GM21367 (cell line): ENCODE results near the gene NOTUM.

Experiments
- ATAC-seq: cut with Tn5 transposase; IDR thresholded peaks from one replicate; pipeline ENCODE4 v1.9.1; 2021; ENCODE audit not compliant: unreplicated experiment

The NOTUM gene

DNA sequence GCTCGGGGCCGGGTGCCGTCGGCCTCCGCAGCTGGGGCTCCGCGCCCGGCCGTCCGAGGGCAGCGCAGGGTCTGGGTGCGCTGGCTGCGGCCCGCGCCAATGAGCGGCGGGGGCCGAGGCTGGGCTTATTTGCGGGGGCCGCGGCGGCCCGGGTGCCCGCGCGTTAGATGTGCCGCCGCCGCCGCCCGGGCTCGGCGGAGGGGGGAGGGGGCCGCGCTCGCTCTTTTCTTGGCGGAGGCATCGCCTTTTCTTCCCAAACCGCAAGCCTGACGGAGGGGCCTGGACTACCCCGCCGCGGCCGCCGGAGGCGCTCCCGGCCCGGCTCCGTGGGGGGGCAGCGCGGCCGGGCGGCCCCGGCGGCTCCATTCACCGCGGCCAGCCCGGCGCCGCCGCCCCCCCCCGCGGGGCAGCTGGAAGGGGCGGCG lies at the start of gene NOTUM:
Gene NOTUM (minus strand): TSS at position 101 of the 425 bp plus-strand sequence. CDS start 278 bp downstream, outside the sequence.
- no peak for ATAC-seq

DNA sequence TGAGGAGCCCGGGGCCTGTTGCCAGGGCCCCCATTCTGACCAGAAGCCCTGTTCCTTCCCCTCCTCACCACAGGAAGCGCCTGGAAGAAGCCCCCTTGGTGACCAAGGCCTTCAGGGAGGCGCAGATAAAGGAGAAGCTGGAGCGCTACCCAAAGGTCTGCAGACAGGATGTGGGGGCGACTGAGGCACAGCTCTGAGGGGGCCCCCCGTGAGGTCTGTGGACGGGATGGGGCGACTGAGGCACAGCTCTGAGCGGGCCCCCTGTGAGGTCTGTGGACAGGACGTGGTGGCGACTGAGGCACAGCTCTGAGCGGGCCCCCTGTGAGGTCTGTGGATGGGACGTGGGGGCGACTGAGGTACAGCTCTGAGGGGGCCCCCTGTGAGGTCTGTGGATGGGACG lies 48.4 kb upstream of the NOTUM start:
- ATAC-seq, result no peak

DNA sequence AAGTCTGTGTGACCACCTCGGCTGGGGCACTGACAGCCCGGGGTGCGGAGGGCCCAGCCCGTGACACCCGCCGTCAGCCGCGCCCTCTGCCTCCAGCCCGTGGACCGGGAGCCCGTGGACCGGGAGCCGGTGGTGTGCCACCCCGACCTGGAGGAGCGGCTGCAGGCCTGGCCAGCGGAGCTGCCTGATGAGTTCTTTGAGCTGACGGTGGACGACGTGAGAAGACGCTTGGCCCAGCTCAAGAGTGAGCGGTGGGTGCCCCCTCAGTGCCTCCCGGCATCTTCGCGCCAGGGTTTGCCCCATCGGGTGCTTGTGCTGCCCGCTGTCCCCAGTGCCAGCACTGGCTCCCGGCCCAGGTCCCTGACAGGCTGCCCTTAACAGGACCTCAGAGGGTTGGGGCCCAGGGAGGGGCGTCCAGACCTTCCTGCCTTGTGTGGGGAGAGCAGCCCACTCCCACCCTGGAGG lies 48.0 kb upstream of the NOTUM start:
- no peak for ATAC-seq

DNA sequence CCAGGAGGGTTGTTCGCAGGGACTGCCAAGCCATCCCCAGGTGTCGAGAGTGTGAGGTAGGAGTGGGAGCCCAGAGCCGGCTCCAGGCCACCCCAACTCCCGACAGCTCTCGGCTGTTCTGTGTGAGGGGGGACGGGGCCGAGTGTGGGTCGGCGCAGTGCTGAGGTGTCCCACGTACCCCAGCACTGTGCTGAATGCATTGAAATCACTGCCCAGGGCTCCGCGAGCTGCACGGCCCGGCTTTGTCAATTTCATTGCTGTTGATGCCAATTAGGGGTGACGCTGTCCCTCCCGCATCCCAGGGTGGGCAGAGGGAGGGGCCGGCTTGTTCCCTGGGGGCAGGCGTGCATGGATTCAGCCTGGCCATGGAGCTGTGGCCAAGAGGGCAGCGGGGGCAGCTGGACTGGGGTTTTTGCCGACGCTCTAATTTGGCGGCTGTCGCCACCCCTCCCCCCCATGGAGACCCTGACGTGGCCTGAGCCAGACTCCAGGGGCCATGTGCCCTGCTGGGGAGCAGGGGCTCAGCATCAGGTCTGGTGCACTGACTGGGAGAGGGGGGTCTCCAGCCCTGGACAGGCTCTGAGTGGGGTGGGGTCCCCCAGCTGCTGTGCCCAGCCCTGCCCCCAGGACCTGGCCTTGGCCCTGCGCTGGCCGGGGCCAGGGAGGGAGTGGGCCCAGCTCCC lies 47.4 kb upstream of the NOTUM start:
- ATAC-seq, result no peak

DNA sequence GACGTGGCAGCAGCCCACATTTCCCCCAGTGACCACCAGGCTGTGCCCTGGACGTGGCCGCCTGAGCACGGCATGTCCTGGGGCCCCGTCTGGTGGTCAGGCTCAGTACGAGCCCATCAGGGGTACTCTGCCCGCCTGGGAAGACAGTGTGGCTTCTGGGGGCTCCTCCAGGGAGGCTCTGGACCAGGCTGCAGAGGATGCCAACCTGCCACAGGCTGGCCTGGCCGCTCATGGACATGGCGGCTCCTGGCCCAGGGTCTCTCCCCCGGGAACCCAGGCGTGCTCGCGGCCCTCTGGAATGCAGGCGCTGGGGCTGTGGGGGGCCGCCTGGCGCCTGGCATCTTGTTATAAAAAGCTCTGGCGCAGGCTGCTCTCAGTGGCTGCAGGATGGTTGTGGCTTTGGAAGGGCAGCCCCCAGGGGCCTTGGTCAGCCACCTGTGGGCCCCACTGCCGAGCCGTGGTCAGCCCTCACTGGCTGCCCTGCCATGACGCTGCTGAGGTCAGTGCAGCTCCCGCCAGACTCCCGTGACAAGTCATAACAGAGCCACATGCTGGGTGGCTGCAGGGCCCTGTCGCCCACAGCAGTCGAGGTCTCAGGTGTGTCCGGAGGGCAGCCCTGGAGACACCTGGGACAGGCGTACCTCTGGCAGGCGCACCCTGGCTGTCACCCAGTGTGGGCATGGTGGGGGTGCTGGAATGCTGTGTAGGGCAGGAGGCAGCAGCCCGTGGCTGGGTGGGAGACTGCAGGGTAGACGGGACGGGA lies 46.7 kb upstream of the NOTUM start:
- no peak for ATAC-seq

DNA sequence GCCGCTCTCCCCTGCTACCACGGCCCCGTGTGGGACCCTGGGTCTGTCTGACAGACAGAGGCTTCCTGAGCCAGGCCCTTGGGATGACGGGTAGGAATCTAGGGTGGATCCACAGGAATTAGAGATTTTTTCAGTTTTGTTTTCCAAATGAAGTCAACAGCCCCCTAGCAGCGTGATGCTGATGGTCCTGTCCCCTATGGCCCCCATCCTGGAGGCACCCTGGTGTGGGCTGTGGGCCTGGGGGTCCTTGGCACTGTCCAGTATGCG lies 46.2 kb upstream of the NOTUM start:
- ATAC-seq, result no peak

DNA sequence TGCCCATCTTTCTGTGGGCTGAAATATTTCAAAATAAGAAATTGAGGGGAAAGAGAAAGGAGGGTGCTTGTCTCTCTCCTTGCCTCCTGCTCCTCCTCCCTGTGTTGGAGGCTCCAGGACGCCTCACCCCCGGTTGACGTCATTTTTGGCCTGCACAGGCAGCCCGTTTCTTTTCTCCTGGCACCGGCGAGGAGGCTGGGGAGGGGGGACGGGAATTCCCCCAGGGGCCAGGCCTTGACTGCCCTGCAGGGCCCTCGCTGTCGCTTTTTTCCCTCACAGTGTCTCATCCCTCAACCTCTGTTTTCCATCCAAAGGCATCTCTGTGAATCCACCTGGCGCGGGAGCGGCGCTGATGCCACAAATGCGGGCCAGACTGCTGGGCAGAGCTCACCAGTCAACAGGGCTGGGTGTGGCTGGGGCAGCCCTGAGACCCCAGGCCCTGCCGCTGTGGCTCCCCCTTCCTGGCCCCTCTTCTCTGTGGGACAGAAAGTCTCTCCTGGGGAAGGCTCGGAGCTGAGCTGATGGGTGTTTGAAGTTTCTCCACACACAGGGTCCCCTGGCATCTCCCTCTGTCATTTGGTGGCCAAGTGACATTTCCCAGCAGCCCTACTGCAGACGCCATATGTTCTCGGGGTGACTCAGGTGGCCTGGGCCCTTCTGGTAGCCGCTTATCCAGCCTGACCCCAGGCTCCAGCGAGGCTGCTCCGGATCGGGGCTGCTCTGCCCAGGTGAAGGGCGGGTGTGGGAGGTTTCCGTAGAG lies 45.7 kb upstream of the NOTUM start:
- ATAC-seq, result no peak

DNA sequence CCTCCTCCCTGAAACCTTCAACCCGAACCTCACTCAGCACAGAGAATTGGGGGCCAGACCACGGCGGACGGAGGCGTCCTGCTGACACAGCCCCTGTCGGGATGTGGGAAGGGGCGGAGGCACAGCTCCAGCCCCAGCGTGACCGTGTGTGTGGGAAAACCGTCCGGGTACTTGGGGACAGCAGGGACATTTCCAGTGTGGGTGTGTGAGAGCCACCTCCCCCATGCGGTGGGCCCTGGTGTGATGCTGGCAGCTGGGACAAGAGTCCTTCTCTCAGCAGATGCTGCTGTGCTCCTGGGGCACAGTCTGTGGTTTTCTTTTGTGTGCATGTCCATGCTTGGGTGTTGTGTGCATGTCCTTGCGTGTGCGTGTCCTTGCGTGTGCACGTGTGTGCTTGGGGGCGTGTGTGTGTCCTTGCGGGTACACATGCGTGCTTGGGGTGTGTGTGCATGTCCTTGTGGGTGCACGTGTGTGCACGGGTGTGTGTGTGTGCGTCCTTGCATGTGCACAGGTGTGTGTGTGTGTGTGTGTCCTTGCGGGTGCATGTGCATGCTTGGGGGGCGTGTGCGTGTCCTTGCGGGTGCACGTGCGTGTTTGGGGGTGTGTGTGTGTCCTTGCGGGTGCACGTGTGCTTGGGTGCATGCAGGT lies 44.8 kb upstream of the NOTUM start:
- ATAC-seq, result no peak

DNA sequence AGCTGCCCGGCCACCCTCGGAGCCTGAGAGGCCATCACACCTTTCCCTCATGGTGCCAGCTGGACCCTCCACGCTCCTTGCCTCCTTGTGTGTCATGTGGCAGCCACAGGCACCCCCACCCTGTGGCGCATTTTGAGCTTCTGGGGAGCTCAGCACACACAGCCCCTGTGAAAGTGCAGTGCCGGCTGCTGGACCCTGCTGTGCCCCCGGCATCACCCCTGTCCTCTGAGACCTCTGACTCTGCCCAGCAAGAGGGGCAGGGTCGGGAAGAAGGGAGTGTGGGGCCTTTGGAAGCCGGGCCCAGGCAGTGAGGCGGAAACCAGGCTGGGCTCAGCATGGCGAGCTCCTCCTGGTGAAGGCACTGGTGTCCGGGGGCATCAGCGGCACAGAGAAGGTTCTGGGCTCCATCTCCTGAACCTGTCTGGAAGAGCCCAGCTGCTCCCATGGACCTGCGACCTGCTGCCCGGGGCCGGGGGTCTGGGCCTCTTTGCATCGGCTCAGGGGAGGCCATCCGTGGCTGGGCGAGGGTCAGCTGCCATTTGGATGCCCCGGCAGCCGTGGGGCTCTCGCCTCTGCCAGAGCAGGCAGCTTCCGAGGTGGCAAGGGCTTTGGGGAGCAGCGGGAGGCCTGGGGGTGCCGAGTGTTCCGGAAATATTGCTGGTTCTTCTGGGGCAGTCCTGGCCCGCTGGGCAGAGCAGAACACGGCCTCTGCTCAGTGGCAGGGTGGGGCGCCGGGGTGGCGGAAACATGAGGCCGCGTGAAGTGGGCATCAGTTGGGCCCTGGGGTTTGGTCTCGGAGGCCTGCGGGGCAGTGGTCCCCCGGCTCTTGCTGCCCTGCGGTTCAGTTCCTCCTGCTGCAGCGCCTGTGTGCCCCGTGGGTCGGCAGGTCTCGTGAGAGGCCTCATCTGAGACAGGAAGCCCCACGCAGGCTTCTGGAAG lies 43.8 kb upstream of the NOTUM start:
- no peak for ATAC-seq

DNA sequence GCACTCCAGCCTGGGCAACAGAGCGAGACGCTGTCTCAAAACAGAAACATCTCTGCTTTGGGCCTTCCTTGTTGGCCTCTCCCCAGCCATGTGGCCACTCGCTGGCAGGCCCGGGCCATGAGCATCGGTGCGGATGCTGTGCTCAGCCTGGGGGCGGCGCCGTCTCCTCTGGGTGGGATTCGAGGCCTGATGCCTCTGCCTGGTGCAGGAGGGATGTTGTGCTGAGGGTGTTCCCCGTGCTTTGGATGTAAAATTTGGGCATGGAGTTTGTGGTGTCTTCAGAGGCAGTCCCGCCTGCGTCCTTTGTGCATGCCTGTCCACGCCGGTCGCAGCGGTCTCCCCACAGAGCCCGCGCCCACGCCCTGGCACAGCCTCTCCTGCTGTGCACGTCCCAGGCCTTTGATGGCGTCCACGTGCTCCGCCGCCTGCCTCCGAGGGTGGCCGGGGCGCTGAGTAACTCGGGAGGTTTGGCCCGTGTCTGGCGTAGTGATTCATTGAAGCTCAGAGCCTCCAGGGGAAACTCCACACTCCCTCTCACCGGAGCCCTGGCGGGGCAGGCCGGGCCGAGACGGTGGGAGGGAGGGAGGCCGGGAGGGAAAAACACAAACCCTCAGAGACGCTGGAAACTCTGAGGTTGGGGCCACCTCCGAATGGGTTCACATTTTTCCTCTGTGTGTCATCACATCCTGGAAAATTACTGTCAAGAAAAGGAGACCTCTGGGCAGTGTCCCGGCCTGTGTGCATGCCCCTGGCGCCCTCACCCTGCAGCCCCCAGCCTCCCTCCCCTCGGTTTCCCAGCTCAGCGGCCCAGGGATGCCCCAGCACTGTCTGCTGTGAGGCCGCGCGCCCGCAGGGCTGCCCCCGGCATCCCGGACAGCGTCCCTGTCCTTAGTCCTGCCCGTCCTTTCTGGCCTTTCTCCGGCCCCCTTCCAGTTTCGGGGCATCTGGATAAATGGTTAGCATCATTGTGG lies 42.7 kb upstream of the NOTUM start:
- ATAC-seq, result no peak

DNA sequence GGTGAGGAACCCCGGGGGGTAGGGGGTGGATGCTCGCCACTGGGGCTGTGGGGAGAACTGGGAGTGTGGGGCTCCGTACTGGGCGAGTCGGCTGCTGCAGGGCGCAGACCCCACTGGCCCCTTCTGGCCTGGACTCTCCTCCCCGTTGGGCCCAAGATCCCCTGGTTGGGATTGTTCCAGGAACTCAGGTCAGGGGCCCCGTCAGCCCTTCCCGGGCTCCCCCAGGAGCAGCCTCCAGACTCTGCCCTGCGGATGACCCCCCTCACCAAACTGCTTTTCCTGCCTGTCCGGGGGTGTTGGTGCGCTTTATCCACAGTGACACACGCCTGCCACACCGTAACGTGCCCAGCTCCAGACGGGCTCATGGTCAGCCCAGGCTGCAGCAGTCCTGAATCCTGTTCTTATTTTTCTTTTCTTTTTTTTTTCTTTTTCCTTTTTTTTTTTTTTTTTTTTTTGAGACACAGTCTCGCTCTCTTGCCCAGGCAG lies 40.6 kb upstream of the NOTUM start:
- no peak for ATAC-seq

DNA sequence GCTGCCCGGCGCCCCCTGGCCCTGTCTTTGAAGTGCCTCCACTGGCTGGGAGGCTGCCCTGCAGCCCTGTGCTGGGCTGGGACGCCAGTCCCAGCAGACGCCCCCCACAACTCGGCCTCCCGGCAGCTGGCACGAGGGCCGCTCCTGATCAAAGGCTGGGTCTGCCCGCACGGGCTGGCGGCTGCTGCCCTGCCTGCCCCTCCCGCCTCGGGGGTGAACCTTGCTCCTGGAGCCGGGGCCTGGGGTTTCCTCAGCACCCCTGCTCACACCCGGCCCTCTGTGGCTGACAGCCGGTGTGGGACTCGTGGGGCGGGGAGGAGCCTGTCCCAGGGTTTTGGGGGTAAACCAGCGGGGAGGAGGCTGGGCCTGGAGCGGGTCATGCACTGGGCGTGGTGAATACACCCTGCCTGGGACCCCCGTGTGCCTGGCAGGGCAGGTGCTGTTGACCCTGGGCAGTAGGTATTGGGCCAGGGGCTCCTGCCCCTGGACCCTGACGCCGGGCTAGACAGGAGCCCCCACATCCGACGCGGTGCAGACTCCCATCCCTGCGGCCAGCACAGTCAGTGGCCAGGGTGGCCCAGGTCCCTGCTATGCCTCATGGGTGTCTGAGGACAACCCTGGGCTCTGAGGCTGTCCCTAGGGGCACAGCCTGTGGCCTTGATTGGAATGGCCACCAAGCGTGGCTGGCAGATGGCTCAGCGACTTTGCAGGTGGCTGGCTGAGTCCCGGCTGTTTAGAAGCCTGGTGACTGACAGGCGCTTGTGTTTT lies 40.0 kb upstream of the NOTUM start:
- no peak for ATAC-seq

DNA sequence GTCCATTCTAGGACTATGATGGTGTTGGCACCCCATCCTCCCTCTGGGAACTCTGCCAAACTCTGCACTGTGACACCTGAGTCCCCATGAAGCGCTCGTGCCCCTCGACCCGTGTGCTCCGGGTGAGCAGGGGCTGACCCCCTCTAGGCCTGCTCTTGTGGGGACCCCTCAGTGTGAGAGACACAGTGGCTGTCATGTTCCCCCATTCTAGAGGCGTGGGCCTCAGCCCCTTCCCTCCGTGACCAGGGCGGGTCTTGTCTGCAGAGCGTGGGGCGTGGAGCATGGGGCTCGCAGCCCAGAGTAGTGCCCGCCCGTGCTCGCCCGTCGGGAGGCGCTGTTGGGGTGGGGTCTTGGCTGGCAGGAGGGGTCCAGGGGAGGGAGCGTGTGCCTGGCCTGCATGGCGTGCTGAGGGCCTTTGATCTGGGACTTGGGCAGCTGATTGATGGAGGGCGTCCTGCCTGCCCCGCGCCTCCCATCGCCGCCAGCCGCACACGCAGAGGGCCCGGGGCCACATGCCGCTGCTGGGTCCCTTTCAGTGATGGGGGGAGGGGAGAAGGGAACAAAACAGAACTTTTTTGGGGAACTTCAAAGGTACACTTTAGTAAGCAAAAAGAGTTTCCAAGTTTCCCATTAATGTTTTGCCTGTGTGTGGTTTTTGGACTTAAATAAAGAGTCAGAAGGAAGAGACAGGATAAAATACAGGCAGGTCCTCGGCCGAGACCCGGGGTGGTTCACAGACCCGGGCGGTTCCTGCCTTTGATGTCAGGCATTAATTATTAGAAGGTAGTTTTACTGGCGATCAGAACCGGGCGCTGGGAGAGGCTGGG lies 39.2 kb upstream of the NOTUM start:
- ATAC-seq, result no peak

DNA sequence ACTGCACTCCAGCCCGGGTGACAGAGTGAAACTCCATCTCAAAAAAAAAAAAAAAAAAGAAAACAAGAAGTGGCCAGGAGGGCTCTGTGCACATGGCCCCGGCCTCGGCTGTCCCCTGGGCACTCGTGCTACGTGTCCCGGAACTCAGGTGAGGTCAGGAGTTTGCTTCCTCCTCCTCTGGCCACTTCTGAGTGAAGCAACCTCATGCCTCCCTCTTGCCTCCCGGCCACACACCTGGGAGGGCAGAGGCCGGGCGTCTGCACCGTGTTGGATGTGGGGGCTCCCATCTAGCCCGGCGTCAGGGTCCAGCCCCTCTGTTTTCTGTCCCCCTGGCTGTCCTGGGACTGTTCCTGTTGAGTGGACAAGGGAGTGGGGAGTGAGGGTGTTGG lies 38.6 kb upstream of the NOTUM start:
- no peak for ATAC-seq

DNA sequence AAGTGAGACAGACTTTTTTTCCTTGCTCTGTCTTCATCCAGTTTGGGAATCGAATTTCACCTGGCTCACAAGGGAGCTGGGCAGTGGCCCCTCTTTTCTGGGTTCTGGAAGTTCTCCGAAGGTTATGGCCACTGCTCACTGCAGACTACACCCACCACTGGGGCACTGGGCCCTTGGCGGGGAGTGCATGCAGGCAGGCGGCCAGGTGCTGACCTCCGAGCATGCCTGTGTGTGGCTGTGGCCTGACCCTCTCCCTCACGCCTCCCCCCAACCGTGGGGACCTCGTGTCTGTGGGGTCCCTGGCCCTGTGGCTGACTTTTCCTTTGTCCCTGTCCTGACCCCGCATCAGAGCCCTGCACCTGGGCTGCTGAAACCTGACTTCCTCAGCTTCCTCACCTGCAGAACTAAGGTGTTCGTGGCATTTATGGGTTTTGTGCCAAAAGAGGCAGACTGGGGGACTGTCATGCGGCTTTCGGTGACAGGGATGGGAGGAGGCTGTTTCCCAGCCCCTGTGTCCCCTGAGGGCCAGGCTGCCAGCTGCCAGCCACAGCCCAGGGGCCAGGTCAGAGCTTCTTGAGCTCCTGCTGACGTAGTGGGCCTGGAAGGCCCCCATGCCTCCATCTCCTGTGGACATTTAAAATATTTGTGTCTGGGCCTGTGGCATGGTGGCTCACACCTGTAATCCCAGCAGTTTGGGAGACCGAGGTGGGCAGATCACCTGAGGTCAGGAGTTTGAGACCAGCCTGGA lies 37.9 kb upstream of the NOTUM start:
- ATAC-seq, result no peak

DNA sequence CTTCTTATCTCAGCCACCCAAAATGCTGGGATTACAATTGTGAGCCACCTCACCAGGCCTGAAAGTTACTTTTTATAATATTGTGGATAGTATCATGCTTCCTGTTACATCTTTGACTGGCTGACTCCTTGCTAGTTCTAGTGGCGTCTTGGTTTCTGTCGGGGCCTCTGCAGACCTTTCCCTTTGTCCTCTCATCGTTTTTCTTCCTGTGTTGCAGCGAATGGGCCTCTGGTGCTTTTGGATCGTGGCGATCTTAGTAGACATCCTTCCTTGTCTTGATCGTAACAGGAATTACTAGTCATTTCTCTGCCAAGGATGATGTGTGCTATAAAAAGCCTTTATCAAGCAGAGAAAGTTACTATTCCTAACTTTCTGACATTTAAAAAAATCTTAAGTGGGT lies 37.2 kb upstream of the NOTUM start:
- no peak for ATAC-seq
